M059J (cell line): ENCODE results near the gene CCDC183. TPM values are rescaled to one million over a fixed set of nuclear protein-coding genes. Genes with fewer than 3 reads are reported as not detected.
"Not testable (repeated sequence)": the region's sequence is repeated elsewhere in the genome, so short reads cannot be mapped to it uniquely, and the experiment has no call there.

Experiments used
- DNase-seq: peaks from one replicate; pipeline ENCODE4 v3.0.0-alpha.2; 2012; ENCODE audit warnings: low read depth
- total RNA-seq: library from RNA; depleted of rRNA; stranded (reverse); fragments of >200 nt; shearing (Covaris generic); gene quantifications from 2 replicates; pipeline ENCODE4 v1.2.3, GENCODE V29; 2014

The CCDC183 gene
- total RNA-seq, 1 experiment from 2014 or later, result not detected

DNA sequence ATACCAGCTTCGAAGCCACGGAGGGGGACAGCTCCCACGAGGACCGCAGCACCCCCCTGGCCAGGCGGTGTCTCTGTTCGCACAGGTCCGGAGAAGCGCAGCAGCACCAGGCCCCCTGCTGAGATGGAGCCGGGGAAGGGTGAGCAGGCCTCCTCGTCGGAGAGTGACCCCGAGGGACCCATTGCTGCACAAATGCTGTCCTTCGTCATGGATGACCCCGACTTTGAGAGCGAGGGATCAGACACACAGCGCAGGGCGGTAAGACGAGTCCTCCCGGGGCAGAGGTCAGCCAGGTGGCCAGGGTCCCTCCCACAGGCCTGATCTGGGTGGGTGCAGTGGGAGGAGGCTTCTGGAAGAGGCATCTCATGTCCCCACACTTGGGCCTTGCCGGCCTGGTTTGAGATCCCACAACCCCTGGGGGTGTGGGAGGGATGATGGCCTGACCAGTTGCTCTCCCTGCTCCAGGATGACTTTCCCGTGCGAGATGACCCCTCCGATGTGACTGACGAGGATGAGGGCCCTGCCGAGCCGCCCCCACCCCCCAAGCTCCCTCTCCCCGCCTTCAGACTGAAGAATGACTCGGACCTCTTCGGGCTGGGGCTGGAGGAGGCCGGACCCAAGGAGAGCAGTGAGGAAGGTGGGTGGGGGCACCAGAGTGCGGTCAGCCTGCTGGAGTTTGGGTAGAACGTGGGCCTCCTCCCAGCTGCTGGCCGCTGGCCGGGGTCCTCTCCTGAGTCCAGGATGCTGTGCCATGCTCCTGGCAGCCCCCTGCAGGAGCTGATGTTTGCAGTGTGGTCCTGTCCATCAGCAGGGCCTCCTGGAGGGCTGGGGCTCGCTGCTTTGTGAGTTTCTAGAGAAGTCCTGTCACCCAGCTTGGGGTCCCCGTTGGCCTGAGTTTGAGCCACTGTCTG lies 43.3 kb downstream of the CCDC183 start:
- no peak for DNase-seq

GRCh38 chr9:136840140-136840876 lies 44.2 kb downstream of the CCDC183 start:
- no peak for DNase-seq

- peak; percentile 88 for DNase-seq
These were observed 44.9 kb downstream of the CCDC183 start for GRCh38 chr9:136840877-136841645.

- DNase-seq, result not testable (repeated sequence)
These were observed 45.7 kb downstream of the CCDC183 start for GRCh38 chr9:136841646-136842379.

DNA sequence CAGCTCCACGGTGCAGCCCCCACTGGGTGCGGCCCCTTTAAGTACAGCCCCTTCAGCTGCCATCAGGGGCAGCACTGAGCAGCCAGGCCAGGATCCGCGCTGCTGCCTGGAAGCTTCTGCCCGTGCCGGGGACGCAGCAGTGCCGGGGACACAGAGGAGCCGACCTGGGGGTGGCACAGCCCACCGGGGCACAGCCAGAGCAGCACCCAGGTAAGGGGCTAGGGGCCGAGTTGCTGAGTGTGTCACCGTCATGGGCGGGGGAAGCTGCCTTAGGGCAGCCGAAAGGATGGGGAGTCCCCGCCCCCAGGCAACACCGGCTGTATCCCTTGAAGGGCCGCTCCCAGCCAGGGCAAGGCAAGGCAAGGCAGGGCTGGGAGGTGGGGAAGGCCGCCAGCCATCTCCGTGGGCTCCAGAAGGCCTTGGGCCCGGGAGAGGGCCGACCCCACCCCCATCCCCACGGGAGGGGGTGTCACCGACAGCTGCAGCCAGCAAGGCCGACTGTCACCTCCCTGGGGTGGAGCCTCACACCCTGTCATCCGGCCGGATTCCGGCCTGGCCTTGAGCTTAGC lies 46.3 kb downstream of the CCDC183 start, which contains the start of gene AJM1:
TSS of gene AJM1 (plus strand) at position 99 of the 569 bp plus-strand sequence. CDS start 1,937 bp downstream, outside the sequence.
- DNase-seq, result peak; percentile 77

GRCh38 chr9:136843159-136843800 lies 47.1 kb downstream of the CCDC183 start:
- not testable (repeated sequence) for DNase-seq

DNA sequence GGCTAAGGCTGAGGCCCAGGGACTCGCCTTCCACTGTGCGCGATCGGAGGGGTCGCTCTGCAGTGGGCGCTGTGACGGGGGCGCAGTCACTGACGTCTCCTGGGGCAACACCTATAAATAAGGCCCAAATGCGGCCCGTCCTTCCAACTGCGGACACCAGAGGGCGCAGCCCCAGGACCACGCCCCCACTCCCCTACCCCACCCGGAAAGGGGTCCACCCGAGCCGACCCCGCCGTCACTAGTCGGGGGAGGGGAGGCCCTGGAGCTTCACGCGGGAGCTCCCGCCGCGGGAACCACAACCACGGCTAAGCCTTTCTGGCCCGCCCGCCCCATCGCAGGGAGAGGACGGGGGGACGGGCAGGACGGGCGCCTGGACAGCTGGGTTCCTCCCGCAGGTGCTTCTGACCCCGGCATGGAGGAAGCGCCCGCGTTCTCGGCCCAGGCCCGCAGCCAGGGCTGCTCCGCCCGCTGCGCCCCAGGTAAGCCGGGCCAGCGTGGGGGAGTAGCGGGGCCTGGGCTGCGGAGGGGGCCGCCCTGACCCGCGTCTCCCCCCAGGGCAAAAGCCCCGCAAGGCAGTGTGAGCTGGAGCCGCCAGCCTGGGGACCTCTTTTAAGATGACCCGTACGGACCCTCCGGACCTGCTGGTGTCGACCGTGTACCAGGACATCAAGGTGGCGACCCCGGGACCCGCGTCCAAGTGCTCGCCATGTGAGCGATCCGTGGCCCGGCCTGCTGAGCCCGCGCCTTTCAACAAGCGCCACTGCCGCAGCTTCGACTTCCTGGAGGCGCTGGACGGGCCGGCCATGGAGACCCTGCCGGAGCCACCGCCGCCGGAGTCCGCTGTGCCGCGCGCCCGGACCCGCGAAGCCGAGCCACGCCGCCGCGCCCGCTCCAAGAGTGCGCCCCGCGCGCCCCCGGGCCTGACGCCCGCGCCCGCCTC lies 47.9 kb downstream of the CCDC183 start:
- not testable (repeated sequence) for DNase-seq

GRCh38 chr9:136844761-136845464 lies 48.8 kb downstream of the CCDC183 start:
- no peak for DNase-seq

- no peak for DNase-seq
These were observed 49.5 kb downstream of the CCDC183 start for GRCh38 chr9:136845465-136846260.

DNA sequence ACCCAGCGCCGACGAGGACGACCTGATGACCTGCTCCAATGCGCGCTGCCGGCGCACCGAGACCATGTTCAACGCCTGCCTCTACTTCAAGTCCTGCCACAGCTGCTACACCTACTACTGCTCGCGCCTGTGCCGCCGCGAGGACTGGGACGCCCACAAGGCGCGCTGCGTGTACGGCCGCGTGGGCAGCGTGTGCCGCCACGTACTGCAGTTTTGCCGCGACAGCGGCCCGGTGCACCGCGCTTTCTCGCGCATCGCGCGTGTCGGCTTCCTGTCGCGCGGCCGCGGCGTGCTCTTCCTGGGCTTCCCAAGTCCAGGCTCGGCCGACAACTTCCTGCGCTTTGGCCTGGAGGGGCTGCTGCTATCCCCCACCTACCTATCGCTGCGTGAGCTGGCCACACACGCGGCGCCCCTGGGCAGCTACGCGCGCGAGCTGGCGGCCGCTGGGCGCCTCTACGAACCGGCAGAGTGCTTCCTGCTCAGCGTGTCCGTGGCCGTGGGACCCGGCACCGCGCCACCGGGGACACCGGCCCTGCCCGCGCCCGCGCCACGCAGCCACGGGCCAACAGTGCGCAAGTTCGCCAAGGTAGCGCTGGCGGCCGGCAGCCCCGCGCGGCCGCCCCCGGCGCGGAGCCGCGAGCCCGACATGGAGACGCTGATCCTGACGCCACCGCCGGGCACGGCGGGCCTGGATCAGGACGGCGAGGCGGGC lies 50.4 kb downstream of the CCDC183 start:
- DNase-seq, result no peak

- no peak for DNase-seq
These were observed 51.1 kb downstream of the CCDC183 start for GRCh38 chr9:136847088-136847825.

GRCh38 chr9:136847826-136848392 lies 51.8 kb downstream of the CCDC183 start:
- DNase-seq, result peak; percentile 46

- peak; percentile 55 for DNase-seq
These were observed 52.4 kb downstream of the CCDC183 start for GRCh38 chr9:136848393-136849037.

DNA sequence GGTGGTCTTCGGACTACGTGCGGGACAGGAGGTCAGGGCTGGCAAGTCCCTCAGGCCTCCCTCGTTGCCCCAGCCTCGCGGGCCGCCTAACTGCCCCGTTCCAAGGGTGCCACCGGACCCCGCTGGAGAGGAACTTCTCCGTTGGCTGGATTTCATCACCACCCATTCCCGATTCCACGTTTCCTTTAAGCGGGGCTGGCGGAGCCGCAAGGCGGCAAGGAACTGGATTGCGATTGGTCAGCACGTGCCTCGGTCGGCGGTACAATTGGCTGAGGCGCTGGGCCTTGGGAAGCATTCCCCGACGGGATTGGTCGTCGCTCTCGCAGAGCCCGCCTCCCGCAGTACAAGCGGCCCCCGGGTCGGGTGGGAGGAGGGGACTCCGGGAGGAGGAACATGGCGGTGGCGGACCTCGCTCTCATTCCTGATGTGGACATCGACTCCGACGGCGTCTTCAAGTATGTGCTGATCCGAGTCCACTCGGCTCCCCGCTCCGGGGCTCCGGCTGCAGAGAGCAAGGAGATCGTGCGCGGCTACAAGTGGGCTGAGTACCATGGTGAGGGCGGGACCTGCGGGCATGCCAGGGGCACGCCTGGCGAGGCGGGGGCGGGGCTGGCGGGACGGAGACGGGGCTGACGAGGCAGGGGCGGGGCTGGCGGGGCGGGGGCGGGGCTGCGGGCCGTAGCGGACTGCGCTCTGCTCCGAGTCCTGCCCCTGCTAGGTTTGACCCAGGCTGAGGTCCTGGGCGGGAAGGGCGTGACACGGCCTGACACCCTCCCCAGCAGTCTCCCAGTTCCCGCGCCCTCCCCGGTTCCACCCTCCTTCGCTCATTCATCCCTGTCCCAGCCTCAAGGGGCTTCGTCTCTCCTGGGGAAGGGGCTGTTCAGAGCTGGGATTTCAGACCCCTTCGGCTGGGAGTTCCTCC lies 53.2 kb downstream of the CCDC183 start, which contains the start of gene PHPT1:
TSS of gene PHPT1 (plus strand) at position 372 of the 922 bp plus-strand sequence. CDS start at position 394, 22 bp downstream.
- peak; percentile 98 for DNase-seq
